GM23248 (cell line): Measurements from ENCODE around the gene HOXB3.

Source experiments
- EZH2 ChIP-seq: fragments of 200-600 bp; sonication (generic); IDR thresholded peaks from 2 replicates; pipeline ENCODE4 v1.6.1; 2018; ENCODE audit warnings: antibody characterized with exemption, mild to moderate bottlenecking; ENCODE audit not compliant: insufficient read depth, poor library complexity, severe bottlenecking
- EZH2phosphoT487 ChIP-seq: fragments of 200-600 bp; sonication (generic); IDR thresholded peaks from 2 replicates; pipeline ENCODE4 v1.6.1; 2018; ENCODE audit warnings: antibody characterized with exemption, moderate library complexity, mild to moderate bottlenecking, low read depth; ENCODE audit not compliant: insufficient read depth

GRCh38 chr17:48623583-48623982 lies 33.5 kb upstream of the HOXB3 start:
- TF ChIP-seq EZH2, result no peak
- no peak for TF ChIP-seq EZH2phosphoT487
